EL (cell line): Measurements from ENCODE around the gene SLC24A4.
A peak's percentile ranks its signal among the peaks of the same experiment; 100 is the strongest.

ENCODE experiments used
- DNase-seq: peaks from one replicate; pipeline ENCODE4 v3.0.0-alpha.2; 2016

SLC24A4 gene, protein sequence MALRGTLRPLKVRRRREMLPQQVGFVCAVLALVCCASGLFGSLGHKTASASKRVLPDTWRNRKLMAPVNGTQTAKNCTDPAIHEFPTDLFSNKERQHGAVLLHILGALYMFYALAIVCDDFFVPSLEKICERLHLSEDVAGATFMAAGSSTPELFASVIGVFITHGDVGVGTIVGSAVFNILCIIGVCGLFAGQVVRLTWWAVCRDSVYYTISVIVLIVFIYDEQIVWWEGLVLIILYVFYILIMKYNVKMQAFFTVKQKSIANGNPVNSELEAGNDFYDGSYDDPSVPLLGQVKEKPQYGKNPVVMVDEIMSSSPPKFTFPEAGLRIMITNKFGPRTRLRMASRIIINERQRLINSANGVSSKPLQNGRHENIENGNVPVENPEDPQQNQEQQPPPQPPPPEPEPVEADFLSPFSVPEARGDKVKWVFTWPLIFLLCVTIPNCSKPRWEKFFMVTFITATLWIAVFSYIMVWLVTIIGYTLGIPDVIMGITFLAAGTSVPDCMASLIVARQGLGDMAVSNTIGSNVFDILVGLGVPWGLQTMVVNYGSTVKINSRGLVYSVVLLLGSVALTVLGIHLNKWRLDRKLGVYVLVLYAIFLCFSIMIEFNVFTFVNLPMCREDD

DNA sequence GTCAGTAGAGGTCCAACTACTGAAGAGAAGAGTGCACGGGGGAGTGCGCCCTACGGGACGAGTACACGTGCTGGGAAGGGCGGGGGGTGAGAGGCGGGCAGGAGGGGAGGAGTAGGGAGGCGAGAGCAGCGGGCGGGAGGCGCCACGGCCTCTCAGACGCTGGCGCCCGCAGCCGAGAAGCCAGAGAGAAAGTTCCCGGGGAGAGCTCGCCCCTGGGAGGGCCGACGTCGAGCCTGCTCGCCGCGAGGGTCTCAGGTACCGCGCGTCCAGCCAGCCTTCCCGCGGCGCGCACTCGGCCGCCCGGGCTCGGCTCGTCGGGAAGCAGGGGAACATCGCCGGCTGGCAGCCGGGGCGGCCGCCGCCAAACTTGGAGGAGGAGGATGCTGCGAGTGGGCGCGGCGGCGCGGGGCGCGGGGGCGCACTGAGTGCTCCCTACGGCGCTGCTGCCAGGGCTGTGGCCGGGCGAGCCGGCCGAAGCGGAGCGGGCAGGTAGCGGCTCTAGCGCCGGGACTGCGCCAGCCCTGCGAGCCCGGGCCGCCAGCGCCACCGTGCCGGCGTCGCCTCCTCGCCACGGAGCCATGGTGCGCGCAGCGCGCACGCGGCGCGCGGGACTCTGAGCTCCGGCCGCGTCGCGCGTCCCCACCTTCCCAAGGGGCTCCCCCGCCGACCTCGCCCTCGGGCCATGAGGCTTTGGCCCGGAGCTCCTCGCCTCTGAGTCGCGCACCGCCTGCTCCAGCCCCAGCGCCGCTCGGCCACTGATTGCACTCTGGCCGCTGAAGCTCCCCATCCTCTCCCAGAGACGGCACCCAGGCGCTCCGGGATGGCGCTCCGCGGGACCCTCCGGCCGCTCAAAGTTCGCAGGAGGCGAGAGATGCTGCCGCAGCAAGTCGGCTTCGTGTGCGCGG, at the start of gene SLC24A4:
SLC24A4 (plus strand) TSS at position 155 of the 905 bp plus-strand sequence; CDS start at position 821, 666 bp downstream.
- peak; percentile 13 for DNase-seq

DNA sequence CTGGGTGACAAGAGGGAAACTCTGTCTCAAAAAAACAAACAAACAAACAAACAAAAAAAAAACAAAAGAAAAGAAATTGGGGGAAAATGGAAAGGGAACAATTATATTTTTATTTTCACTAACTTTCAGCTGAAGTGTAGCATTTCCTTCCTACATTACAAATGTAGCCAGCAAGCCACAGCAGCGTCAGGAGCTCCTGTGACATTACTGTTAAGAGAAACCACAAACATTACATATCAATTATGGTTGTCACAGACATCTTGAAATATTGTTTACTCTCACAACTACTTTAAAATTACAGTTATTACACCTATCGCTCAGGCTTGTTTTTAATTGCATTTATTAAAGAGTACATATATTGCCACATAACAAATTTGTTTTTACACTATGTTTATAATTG, 49.8 kb upstream of the SLC24A4 start:
- no peak for DNase-seq

DNA sequence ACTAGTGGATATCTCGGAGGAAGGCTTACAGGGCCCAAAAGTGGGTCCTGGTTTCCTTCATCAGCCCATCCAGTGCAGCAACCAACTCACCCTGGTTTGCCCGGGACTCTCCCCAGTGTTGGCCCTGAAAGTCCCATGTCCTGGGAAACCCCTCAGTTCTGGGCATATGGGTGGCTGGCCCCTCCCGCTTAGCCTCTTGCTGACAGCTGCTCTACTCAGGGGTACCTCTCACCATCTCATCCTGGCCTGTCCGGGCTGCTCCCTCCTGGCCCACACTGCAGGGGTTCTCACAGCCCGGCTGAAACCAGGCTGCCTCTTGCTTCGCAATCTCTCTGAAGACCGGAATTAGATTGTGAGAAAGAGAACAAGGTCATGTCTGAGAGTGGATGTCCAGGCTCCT, 48.9 kb upstream of the SLC24A4 start:
- DNase-seq, result no peak

DNA sequence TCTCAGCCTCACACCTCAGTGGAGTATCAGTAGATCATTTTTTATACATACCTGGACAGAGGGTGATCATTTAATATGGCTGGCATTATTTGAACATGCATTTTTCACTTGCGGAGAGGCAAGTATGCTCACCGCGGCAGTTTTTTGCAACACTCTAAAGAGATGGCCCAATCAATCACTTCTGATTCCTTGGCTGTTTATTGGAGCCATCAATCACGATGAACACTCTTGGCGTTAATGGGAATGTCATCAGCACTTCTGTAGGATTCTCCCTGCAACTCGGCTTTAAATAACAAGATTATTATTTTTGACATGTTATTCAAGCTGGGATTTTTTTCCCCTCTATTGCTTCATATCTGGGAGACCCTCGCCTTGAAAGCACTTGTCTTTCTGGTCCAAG, 46.9 kb upstream of the SLC24A4 start:
- no peak for DNase-seq

DNA sequence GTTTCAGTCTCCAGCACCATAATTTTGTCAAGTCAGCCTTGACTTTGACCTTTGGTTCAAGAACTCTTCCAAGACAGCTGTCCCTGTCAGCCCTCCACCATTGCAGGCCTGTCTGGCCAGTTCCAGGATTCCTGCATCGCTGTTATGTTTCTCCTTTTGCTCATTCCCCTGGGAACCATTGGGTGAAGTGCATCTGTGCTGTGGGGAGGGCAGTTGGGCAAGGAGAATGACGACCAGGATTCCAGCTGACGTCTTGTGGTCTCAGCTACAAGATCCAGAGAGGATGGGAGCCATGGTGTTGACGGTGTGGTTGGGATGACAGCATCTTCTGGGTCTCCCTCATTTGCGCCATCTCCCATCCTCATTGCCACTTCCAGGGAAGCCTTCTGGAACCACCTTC, 45.9 kb upstream of the SLC24A4 start:
- no peak for DNase-seq

DNA sequence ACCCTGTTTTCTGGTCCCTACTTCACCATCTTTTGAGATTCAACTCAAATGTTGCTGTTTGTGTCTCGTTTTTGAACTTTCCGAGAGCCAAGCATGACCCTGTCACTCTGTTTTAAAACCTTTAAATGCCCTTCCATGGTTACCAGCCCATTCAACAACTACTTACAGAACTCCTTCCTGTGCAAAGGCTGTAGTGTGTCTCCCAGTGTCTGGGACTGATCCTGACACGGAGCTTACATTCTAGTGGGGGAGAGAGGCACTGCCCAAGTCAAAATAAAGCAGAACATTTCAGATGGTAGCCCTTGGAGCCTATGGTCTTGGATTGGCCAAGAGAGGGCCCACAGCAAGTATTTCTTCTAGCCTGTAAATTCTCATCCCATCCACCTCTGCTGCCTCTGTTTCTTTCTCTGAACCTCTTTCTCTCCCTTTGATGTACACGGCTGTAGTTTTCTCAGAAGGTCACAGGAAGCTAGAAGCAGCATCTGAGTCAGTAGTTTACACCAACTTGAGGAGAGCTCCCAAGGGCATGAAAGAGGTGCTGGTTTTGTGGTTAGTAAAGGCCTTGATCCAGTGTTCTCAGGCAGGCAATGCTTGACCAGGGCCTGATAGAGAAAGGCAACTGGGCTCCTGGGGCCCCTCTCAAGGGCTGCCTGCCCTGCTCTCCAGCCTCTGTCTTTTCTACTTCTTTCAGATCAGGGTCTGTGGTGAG, 42.3 kb upstream of the SLC24A4 start:
- no peak for DNase-seq

DNA sequence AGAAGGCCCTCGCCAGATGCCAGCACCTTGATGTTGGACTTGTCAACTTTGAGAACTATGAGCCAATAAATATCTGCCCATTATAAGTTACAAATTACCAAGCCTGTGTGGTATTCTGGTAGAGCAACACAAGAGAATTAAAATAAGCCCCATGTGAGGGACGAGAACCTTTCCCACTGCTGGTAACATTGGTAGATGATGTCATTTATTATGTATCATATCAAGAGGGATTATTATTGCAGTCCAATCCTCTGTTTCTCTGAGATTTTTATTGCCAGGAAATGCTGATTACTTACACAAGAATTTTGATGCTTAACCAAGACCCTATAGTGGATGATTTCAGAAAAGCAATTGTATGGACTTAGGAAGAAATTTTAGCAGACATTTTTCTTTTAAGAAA, 40.3 kb upstream of the SLC24A4 start:
- DNase-seq, result no peak

DNA sequence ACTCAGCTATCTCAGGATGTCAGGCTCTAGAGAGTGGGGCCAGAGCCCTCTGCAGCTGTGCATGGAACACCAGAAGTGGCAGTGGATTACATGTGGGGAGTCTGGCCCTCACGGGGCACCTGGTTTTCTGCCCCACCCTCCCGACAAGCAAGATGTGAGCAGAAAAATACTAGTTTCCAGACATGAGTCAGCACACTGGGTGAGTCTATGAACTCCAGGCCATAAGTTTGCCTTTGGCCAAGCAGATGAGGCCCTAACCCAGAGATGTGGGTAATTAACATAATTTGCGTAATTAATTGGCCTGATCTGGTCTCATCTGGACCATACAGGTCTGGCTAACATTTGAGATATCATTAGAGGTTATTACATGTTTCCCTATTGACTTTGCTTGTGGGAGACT, 37.7 kb upstream of the SLC24A4 start:
- no peak for DNase-seq

DNA sequence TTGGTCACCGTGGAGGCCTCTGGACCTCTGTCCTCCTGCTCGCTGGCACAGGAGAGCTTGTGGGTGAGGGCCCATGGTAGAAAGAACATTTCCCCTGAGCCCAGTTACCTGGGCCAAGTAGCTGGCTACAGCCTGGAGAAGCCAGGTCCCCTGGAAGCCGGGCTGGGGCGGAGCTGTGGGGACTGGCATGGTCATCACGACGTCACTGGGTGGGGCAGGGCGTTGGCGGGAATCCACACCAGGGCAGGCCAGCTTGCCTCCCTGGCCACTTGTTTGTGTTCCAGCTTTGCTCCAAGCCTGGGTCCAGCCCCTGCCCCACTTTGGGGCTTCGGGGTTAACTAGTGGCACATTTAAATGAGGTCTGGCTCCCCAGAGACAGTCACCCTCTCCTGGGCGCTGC, 35.0 kb upstream of the SLC24A4 start:
- no peak for DNase-seq

DNA sequence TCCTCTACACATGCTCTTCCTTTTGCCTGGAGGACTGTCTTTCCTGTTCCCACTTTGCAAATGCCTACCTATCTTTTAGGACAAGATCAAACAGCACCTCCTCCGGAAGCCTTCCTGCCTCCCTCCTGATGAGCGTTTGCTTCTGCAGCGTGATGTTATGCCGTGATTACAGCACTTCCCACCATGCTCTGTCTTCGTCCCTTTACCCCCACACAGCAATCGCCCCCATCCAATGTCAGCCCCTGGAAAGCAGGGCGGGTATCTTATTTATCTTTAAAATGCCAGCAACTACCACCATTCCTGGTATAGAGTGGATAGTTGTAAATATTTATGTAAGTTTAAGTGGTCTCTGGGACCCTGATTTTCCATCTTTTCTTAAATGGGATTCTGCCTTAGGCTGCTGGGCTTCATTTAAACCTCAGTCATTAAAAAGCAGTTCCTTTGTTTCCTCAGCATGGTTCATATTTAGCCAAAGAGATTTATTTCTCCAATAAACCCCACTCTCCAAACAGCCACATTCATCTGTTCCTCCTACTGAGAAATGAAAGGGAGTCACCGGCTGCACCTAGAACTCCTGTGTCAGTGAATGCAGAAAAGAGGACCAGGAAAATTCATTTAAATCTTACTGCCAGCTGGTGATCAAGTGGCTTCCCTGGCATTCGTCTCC, 33.8 kb upstream of the SLC24A4 start:
- no peak for DNase-seq

DNA sequence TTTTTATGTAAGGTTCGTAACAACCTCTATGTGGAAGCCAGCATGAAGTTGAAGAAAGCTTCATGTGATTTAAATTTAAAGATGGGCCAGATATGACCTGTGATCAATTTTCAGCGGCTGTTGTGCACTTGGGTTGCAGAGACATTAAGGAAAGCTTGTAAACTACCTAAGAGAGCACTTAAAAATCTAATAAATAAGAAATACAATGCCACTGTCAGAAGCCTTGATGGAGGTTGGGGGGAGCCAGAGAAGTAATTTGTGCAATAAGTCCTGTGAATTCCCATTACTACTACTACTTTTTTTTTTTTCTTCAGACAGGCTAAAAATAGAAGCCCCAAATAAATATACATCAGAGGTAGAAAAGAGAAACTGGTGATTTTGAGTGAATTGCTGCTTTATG, 30.3 kb upstream of the SLC24A4 start:
- DNase-seq, result no peak

DNA sequence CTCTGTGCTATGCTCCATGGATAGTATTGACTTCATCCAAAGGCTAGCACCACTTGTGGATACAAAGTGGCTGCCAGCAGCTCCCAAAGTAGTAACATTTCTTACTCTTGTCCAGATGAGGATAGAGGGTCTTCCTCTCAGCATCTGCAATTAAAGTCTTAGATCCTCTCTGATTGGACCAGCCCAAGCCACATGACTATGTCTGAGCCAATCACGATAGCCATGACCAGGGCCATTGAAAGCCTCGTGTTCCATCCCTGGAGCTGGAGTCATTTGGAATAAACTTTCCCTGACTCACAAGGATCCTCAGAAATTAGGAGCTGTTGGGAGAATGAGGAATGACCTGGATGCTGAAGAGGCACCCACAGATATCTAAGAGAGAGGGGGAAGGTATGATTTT, 28.5 kb upstream of the SLC24A4 start:
- DNase-seq, result no peak

DNA sequence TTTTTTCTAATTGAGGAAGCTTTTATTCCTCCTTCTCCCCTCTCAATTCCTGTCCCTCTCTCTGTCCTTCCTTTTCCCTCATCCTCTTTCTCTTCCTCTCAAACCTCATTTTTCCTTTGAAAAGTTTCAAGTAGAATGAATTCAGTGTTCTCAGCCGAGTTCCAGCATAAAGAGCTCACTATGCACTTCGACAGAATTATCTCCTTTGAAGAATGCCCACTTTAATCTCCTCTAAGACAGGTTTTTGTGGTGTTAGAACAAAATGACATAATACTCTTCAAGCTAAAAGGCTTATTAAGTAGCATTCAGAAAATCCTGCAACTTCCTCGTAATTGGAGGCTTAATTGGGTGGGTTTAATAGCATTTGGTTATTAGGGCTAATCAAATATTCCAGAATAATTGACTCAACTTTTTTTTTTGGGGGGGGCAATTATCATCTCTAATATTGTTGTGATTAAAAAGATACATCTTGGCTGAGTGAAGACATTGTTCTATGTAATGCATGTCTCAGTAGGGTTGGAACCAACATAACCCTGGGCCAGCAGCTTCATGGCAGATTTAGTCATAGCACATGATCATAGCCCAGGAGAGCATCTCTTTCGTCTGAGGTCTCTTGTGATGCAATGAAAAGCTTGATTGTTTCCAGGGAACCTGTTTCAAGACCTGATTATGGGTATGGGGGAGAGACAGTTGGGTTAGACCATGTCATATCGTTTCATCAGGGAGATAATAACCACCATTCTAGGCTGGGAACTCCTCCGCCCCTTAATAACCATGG, 25.0 kb upstream of the SLC24A4 start:
- DNase-seq, result no peak

DNA sequence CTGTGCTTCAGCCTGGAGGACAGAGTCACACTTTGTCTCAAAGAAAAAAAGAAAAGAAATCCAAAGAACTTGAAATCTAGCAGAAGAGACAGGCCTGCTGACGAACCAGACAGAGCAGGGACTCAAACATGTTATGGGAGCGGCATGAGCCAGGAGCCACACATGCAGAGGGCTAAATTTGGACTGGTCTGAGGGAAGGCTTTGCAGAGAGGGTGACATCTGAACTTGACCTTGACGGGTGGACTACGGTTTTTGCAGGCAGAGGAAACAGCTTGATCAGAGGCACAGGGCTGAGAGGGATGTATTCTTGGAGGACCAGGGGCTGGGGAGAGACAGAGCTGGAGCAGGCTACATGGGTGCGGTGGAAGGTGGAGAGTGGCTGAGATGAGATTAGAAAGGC, 20.5 kb upstream of the SLC24A4 start:
- DNase-seq, result no peak

DNA sequence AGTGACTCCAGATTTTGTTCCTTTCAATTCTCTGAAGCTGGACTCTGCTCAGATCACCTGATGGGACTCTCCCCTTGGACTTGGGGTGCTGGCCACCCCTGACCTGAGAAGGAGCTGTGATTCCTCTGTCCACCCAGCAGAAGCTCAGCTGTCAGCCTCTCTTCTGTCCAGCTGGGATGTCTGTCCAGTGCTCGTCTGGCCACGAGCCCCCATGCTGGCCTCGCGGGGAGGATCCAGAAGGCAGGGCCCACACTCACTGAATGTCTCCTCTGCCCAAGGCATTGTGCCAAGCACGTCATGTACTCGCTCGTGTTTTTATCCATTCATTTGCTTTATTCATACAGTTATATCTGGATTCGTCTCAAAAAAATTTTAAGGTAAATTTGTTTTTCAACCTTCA, 14.2 kb upstream of the SLC24A4 start:
- no peak for DNase-seq

DNA sequence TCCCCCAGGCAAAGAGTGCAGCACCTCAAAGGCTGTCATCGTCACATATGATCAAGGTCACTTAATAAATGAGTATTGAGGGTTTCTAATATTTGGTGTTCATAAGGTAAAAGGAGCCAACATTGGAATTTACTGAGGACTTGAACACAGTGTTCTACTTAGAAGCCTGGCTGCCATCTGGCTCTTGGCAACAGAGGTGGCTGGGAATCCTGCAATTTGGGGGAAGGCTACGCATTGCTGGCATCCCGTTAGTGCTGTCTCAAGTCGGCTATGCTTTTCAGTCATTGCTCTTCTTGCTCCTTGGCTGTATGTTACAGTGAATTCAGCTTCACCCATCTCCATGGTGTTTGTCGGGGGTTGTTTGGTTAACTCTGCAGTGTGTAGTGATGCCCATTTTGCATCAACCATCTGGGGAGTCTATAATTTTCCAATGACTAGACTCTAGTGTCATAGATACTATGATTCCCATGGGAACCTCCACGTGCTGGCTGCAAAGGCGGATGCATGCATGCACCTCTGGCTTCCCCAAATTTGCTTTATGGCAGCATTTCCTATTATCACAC, 12.9 kb upstream of the SLC24A4 start:
- DNase-seq, result no peak

DNA sequence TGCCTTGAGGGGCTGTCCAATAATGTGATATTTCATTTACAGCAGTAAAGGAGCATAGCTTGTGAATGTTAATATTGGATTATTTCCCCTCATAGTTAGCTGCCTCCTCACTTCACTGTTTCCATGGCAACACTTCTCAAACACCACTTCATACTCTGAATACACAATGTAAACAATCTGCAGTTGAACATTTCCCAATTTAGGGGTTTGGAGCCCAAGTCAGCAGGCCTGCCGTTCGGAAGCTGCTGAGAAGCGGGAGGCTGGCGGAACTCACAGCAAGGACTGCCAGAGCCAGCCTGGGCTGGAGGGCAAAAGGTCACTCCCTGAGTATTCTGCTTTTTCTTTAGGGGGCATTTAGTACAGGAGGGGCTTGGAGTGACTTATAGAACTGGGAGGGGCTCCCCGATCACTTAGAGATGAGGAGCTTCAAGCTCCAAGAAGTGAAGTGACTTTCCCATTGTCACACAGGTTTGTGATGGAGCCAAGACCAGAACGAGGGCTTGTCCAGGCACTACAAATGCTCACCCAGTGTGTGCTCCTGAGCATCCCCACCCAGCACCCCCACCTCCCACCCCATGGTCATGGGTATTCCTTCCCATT, 12.1 kb upstream of the SLC24A4 start:
- no peak for DNase-seq

DNA sequence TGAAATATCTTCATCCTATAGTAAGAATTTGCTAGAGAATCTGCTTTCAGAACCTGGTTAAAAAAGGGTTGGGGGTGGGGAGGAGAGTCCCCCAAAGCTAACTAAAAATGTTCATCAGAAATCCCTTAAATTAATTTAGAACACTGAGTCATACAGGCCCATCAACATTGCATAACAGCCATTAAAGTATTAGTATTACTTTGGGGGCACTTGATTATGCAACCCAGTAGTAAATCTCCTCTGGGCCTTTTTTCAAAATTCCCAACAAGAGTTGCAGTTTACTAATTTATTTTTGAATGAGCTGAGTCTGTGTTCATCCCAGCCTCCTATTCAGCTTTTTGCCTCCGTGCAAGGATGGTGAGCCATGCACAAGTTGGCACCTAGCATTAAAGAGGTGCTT, 8.8 kb upstream of the SLC24A4 start:
- DNase-seq, result no peak

DNA sequence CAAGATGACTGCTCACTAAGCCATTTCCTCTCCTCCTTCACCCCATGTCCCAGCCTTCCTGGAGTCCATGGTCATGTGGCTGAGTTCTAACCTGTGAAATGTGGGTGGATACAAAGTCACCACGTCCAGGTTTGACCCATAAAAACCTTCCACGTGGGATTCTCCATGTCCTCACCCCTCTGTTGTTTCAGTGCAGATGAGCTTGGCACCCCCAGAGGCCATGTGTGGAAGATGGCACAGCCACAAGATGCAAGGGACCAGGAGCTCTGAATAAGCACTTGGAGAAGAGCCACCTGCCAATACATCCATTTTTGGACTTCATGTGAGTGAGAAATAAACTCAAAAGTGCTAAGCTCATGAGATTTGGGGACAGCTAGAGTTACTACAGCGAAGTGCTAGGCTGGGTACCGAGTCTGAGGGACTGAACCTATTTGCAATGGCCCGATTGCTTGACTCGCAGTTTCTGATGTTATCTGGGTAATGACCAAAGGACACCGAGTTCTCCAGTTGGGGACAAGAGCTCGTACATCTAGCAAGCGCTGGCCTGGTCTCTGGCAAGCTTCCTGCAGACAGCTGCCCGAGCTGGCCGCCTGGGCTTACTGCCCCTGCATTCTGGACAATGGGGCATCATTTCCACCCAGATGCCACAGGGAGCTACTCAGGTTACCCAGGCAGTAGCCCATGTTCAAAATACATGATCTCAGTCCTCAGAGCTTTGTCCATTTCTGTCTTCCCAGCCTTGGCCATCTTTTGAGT, 7.7 kb upstream of the SLC24A4 start:
- no peak for DNase-seq

DNA sequence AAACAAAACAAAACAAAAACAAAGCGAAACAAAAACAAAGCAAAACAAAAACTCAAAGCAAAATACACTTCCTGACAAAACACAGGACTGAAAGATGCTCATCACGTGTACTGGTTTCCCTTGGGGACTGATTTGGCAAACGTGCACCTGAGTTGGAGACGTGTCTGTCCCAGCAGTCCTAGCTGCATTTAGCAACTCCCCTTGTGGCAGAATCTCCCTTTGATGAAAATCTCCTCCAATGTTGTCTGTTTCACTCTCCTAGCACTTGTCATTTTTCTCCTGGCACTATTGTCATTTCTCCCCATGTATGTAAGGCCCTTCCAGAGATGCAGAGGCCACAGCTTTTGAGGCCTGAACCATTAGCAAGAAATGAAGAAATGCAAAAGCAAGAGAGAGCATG, 6.8 kb upstream of the SLC24A4 start:
- DNase-seq, result no peak
